ENCODE data around the gene PRELID3B.

- TF ChIP-seq, protein P1, sequence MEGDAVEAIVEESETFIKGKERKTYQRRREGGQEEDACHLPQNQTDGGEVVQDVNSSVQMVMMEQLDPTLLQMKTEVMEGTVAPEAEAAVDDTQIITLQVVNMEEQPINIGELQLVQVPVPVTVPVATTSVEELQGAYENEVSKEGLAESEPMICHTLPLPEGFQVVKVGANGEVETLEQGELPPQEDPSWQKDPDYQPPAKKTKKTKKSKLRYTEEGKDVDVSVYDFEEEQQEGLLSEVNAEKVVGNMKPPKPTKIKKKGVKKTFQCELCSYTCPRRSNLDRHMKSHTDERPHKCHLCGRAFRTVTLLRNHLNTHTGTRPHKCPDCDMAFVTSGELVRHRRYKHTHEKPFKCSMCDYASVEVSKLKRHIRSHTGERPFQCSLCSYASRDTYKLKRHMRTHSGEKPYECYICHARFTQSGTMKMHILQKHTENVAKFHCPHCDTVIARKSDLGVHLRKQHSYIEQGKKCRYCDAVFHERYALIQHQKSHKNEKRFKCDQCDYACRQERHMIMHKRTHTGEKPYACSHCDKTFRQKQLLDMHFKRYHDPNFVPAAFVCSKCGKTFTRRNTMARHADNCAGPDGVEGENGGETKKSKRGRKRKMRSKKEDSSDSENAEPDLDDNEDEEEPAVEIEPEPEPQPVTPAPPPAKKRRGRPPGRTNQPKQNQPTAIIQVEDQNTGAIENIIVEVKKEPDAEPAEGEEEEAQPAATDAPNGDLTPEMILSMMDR (conservative IDR thresholded peaks at IDR 0.05) = no peak
- TF ChIP-seq EZH2 (IDR thresholded peaks at IDR 0.05; ENCODE audit: low read depth) = no peak
Observed at GRCh38 chr20:59008715-59009336, 33.8 kb downstream of the PRELID3B start.

All from PC-9 (cell line).